ENCODE data around the gene CPEB3.
A peak's percentile ranks its signal among the peaks of the same experiment; 100 is the strongest.
"Not testable (repeated sequence)": the region's sequence is repeated elsewhere in the genome, so short reads cannot be mapped to it uniquely, and the experiment has no call there.

The CPEB3 gene

DNA sequence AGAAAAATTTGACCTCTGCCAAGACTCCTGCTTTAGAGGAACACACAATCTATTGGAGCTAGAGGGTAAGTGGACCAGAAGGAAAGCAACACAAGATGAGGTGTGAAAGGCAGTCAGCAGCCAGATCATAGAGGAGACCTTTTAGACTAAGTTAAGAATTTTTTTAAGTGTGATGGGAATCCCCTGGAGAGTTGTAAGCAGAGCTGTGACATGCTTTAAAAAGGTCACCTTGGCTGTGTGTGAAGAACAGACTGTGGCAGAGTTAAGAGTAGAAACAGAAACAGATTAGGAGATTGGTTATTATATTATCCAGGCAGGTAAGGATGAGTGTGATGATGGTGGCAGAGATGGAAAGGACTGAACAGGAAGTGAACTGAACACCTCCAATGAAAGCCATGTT lies 23.5 kb downstream of the CPEB3 start:
- DNase-seq (ENCODE audit: low spot score), result no peak

DNA sequence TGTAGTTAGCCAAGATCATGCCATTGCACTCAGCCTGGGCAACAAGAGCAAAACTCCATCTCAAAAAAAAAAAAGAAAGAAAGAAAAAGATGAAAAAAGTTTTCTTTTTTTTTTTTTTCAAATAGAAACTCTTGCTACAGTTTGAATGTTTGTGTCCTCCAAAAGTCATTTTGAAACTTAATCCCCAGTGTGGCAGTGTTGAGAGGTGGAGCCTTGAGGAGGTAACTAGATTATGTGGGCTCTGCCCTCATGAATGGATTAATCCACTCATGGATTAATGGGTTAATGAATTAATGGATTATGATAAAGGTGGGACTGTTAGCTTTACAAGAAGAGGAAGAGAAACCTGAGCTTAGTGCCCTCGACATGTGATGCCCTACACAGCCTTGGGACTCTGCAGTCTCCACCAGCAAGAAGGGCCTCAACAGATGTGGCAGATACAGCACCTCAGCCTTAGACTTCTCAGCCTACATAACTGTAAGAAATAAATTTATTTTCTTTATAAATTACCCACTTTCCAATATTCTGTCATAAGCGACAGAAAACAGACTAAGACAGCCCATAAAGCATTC lies 25.1 kb downstream of the CPEB3 start:
- no peak for DNase-seq (ENCODE audit: low spot score)

DNA sequence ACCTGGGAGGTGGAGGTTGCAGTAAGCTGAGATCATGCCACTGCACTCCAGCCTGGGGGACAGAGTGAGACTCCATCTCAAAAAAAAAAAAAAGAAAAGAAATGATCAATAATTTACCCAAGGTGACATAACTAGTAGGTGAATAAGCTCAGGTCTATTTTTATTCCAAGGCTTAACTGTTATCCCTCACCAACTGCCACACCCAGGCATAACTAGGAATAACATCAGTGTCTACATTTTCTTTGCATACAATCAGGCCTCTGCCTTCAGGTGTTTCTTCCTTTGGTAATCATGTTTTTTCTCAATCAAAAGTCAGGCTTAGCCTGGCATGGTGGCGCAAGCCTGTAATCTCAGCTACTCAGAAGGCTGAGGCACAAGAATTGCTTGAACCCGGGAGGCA lies 26.6 kb downstream of the CPEB3 start:
- peak; percentile 71 for DNase-seq (ENCODE audit: low spot score)

DNA sequence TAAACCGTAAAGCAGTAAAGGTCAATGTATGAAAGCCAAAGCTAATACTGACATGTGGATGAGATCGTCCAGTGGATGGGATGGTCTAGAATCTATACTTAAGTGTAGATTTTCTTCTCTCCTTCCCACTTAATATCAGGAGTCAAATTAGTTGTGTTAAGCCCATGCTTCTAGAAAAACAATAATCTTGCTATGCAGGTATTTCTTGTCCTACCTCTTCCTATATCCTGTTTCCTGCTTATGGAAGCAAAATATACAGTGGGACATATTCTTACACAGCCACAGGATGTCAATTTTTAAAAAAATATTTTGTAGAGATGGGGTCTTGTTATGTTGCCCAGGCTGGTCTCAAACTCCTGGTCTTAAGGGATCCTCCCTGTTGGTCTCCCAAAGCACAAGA lies 27.5 kb downstream of the CPEB3 start:
- no peak for DNase-seq (ENCODE audit: low spot score)

DNA sequence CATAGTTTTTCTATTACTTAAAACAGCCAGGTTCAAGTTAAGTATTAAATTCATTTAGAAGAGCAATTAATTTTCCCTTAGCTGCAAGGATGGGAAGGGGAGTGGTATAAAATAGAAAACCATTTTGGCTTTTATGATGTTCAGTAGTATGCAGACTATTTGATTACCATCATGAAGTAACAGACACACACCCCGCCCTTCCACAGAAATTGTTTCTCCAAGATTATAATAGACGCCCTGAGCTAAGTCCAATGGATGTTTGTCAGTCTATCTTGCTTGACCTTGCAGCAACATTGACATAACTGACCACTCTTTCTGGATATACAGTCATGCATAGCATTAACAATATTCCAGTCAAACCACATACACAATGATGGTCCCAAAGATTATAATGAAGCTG lies 42.3 kb downstream of the CPEB3 start:
- DNase-seq (ENCODE audit: low spot score), result no peak

DNA sequence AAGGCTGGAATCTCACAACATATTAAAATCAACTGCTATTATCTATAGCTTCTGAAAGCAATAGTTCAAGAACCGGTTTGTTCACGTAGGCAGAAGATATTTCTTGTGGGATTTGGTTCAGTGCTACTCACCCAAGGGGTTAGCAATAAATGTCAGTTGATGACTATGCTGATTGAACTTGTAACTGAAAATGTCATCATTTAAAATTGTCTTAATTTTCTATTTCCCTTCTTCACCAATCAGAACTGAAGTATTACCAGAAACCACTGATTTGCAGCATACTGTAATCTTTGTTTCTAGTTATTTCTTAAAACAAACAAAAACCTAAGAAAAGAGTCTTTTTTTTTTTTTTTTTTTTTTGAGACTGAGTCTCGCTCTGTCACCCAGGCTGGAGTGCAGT lies 46.1 kb downstream of the CPEB3 start:
- no peak for DNase-seq (ENCODE audit: low spot score)

DNA sequence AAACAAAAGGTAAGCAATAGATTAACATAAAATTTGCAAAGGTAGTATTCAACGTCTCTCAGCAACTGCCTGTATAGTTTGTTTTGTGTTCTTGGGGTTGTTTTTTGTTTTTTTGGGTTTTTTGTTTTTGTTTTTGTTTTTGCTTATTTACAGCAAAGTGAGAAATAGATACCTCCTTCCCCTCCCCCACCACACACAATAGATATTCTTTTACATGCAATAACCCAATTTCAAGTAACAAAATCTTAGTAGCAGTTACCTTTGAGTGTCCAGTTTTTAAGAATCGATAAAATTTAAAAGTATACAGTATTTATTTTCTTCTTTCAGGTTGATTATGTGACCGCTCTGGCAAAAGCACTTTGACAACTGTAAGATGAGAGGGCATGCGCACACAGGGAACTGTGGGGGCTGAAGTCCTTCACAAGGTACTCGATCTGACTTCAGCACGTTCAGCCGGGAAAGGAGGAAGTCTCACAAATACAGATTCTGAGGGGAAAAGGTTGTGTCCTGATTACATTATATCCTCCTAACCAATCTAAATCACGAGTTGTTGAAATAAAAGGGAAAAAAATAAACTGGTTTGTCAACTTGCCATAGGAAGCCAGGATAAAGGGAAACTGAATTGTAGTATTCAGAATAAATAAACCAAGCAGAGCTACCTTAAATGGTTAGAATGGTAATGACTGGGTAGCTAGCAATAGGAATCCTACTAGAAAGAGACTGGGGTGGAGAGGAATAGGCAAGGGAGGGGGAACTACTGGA lies 47.8 kb downstream of the CPEB3 start:
- peak; percentile 72 for DNase-seq (ENCODE audit: low spot score)

DNA sequence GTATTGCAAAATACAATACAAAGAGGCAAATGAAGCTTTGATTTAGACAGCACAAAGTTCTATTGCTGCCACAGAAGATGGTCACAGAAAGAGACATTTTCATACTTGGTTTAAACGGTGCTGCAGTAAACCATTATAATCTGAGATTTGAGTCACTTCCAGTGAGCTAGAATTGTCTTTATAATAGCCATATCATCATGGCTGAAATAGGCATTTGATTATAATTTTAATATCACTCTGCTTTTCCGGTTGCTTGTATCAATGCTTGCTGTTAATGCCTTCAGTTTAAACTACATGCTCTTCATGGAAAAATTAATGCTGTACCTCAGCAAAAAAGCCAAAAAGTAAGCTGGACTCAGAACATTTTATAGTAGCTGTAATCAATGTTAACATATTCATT lies 48.5 kb downstream of the CPEB3 start:
- DNase-seq (ENCODE audit: low spot score), result no peak

DNA sequence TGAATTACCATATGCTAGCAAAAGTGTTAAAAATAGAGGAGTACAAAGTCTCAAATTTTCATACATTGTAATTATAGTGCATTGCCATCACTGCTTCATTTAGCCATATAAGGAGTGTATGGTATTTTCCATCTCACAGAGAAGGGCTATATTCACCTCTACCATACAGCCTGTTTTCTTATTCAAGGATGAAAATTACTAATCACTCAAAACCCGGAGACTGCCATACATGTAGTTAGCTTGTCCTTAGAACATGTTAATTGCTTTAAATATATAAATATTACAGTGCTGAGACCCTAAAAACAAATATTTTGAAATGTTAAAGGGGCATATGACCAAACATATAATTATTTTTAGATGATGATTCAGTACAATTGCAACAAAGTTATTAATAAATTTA lies 49.4 kb downstream of the CPEB3 start:
- no peak for DNase-seq (ENCODE audit: low spot score)

DNA sequence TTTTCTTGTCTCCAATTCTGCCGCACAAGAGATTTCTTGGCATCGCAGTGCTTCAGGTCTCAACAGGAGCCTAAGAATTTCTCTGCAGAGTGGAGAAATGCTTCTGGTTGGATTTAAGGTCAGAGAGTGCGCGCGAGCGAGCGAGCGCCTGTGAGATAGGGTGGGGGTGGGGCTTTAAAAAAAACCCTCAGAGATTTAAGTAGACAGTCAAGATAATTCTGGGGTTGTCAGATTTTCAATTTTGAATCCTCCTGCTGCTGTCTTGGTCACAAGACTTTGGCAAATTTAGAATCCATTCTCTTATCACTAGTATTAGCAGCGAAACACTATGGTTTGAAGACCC lies 49.7 kb downstream of the CPEB3 start:
- peak; percentile 5 for DNase-seq (ENCODE audit: low spot score)

DNA sequence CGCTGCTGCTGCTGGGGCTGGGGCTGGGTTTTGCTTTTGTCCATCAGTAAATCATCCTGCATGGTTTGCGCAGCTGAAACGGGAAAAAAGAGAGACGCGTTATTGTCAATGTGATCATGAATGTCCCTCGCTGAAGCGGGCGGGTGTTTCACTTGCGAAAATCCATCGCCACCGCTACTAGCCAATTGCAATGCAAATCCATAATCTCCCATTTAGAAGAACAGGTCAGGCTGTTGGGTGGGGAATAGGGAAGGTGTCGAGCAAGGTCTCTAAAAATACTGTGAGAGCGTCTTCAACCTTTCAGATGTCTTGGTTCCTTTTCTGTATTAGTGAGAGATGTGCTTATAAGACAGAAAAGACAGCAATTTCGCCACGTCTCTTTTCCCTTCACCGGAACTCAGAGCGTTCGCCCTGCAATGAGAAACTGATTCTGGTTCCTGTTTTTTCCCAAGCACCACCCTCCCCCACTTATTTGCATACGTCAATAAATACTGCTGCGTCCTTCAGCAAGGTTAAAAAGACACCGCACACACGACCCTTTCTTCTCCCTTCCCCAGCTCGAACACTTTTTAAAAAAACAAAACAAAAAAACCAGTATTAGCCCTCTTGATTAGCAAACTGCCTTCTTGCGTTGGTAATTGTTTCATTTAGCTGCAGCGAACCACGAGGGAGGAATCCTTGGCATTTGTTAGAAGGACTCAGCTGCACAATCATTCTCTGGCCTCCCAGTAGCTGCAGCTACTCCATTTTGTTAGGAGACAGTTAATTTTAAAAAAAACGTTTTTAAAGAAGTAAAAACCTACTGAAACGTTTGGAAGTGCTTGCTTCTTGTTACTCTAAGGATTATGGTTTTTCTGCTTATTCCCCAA lies 50.4 kb downstream of the CPEB3 start:
- DNase-seq (ENCODE audit: low spot score), result peak; percentile 63

DNA sequence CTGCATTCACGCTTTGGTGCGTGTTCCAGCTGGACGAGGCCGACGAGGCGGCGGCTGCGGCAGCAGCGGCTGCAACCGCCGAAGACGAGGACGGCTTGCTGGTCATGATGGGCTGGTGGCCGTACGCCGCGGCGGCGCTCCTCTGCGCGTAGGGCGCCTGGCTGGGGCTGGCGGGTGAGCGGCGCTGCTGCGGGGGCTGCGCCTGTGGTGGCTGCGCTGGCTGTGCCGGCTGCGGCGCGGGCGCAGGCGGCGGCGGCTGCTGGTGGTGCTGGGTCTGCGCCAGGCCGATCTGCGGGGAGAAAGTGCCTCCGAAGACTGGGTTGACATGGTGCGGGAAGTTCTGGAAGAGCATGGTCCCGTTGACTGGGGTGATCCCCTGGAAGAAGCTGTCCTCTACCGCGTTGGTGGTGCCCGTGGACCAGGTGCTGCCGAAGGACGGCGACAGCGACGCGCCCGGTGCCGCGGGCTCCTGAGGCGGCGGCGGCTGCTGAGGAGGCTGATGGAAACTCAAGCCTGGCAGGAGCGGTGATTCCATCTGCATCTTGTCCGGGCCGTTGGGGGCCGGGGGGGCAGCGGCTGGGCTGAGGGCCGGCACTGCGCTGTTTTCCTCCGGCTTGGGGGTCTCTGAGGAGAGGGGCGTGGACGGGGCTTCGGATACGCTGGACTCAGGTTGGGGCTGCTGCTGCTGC lies 51.1 kb downstream of the CPEB3 start:
- DNase-seq (ENCODE audit: low spot score), result peak; percentile 43

DNA sequence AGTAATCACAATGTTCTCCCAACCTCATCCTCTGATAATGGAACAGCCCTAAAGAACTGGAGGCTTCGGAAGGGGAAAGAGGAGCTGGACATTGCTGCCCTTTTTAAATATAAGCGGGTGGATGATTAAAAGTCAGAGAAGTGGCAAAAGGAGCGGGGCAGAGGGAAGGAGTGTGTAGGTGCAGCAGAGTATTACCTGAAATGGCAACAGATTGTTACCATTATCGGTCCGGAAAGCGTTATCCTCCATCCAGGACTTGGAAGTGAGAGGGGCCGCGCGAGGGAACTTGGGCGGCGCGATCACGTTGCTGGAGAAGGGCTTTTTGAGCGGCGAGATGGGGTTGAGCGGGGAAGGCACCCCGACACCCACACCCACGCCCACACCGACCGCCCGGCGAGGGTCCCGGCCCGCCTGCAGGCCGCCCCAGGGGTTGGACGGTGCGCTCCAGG lies 51.7 kb downstream of the CPEB3 start:
- DNase-seq (ENCODE audit: low spot score), result no peak

DNA sequence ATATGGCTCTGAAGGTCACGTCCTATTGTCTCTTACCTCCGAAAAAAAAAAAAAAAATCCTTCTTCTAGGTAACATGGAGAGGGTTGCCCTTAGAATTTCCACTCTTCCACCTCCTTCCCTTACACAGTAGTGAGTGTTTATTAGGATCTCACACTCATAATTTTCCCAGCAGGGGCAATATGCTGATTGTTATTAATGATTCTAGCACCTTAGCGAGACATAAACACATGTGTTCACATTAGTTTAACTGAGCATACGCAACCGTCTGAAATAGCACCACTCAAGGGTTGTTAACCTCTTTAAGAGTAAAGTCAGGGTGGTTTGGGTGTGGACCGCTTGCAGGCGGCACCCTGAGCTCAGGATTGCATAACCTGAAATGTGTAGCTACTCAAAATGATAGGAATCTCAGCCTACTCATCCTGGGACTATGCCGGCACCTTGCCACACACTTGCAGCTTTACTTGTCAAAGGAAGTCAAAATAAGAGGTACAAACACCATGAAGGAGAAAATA lies 52.2 kb downstream of the CPEB3 start:
- DNase-seq (ENCODE audit: low spot score), result peak; percentile 87

DNA sequence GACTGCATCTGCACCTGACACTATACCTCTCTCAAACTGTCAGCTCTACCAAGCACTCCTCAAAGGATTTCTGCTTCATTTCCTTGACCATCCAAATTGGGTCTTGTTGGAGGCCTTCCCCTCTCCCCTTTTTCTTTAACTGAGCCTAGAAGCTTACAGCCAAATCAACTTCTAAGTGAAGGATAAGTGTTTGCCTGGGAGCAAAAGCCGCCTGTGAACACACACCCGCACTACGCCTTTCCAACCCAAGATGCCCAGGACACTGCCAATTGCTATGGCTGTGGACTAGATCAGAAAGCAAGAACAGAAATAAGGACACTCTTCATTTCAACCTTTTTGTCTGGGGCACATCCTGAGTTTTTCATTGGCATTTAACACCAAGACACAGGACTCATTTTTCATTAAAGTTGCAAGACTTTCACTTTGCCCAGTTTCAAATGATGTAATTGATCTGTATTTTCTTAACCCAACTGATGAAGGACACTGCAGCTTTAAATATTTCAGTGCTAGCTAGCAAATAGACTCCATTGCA lies 52.8 kb downstream of the CPEB3 start:
- DNase-seq (ENCODE audit: low spot score), result no peak

DNA sequence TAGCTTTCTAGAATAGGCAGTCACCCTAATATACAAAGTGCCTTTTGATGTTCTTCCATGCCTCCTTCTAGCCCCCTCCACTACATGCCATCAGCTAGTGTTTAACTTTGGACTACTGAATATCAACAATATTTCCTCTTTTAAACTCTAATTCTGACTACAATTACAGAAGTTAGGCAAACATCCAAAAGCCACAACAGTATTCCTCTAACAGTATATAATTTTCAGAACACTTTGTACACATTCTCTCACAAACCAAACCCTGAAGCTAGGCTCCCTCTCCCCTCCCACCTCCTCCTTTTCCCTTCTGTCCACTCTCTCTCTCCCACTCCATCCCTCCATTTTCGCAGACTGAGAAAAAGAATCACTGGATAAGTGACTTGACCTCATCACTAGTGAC lies 59.7 kb downstream of the CPEB3 start:
- DNase-seq (ENCODE audit: low spot score), result no peak

DNA sequence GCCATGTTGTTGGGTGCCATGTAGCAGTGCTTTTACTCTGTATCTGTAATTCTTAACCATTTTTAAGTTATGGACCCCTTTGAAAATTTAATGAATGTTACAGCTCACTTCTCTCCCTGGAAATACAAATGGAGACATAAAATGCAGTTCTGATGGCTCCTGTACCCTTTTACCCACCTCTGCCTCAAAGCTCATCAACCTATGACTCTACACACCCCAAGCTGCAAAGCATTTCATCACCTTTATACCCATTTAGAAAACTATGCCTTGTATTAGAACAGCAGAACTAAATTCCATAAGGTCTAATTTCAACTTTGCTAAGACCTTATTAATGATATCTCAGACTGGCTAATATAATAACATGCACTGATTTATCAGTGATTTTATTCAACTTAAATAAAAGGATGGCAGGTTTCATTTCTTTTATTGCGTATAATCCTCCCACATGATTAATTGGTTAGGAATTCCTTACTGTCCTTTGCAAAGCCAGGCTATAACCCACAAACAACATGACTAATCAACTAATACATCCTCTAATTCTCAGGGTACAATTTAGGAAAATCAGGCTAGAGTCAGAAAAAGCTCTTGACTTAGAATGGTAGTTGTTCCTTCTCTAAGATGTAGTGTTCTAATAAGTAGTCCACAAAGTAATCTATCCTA lies 68.1 kb downstream of the CPEB3 start:
- peak; percentile 77 for DNase-seq (ENCODE audit: low spot score)

DNA sequence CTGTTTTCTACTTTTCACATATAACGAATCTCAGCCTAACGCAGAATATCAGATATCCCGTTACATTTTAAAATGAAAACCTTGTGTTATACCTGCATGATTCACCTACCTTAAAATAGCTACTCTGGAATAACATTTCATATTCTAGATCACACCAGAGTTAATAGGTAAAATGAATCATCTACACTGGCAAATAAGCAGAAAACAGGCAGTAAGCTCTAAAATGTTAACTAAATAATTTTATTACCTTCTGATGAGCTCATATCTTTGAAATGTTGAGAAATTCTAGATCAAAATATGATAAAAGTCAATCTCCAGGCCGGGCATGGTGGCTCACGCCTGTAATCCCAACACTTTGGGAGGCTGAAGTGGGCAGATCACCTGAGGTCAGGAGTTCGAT lies 71.3 kb downstream of the CPEB3 start:
- DNase-seq (ENCODE audit: low spot score), result peak; percentile 22

DNA sequence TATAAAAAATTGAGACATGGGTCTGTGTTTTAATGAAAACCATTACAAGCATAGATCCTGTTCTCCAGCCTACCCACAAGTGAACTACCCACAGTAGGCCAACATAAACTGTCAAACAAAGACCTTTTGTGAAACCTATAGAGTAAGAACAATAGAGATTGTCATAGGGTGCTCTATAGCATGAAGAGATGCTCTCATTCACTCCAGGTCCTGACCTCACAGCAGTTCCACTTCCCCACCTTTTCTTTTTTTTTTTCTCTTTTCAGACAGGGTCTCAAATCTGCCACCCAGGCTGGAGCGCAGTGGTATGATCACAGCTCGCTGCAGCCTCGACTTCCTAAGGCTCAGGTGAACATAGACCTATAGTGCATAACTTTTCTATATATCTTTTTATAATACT lies 72.3 kb downstream of the CPEB3 start:
- DNase-seq (ENCODE audit: low spot score), result no peak

DNA sequence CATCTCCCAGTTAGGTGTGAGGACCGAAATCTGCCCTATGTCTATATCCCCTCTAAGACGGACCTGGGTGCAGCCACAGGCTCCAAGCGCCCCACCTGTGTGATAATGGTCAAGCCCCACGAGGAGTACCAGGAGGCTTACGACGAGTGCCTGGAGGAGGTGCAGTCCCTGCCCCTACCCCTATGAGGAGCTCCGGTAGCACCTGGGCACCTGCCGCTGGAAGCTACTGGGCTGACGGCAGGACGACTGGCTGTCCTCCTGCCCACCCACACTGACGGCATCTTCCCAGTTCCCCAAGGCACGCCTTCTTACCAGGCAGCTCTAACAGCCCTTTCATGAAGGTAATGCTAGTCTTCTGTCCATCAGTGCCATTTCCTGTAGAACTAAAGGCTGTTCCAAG lies 74.3 kb downstream of the CPEB3 start:
- not testable (repeated sequence) for DNase-seq (ENCODE audit: low spot score)

DNA sequence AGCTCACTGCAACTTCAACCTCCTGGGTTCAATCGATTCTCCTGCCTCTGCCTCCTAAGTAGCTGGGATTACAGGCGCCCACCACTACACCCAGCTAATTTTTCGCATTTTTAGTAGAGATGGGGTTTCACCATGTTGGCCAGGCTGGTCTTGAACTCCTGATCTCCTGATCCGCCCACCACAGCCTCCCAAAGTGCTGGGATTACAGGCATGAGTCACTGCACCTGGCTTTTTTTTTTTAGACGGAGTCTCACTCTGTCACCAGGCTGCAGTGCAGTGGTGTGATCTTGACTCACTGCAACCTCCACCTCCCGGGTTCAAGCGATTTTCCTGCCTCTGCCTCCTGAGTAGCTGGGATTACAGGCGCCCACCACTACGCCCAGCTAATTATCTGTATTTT lies 75.7 kb downstream of the CPEB3 start:
- not testable (repeated sequence) for DNase-seq (ENCODE audit: low spot score)

DNA sequence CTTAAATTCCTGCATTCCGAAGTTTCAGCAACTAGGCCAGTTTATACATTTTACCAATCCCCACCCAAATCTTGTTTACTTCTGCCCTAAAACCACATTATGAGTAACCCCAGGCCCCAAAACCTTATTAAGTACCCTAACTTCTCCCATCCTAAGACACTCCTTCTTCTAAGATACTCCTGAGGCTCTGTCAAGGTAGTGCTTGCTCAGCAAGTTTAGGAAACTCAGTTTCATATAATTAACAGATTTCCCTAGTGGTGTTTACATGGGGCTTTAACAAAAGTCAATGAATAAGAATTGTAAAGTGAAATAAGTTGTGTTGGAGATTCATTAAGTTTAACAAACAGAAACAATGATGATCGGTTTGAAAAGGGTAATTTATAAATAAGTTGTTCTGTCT lies 77.8 kb downstream of the CPEB3 start:
- DNase-seq (ENCODE audit: low spot score), result no peak

All from kidney tubule cell (primary cell).